ENCODE results near the gene CDH22.

The CDH22 gene

GRCh38 chr20:46133886-46134654 is 174.2 kb downstream of the CDH22 start:
- no peak for DNase-seq

GRCh38 chr20:46132705-46133120 is 175.6 kb downstream of the CDH22 start:
- peak; percentile 37 to 63 for DNase-seq

GRCh38 chr20:46131396-46131795 is 176.9 kb downstream of the CDH22 start:
- no peak for DNase-seq

- DNase-seq = peak; percentile 94 to 96
Observed at GRCh38 chr20:46130534-46130933, 177.8 kb downstream of the CDH22 start.

GRCh38 chr20:46129955-46130481 is 178.3 kb downstream of the CDH22 start:
- peak; percentile 95 to 96 for DNase-seq

GRCh38 chr20:46128310-46129151 is 179.8 kb downstream of the CDH22 start:
- peak; percentile 57 to 75 for DNase-seq

GRCh38 chr20:46127396-46128010 is 180.8 kb downstream of the CDH22 start:
- no peak for DNase-seq

GRCh38 chr20:46126440-46127056 is 181.8 kb downstream of the CDH22 start:
- no peak for DNase-seq
